HG02588 (cell line): Measurements from ENCODE around the gene ADAMTS13.
"Not testable (repeated sequence)": the region's sequence is repeated elsewhere in the genome, so short reads cannot be mapped to it uniquely, and the experiment has no call there.

Source experiments
- ATAC-seq: cut with Tn5 transposase; IDR thresholded peaks from one replicate; pipeline ENCODE4 v1.9.1; 2021; ENCODE audit warnings: mild to moderate bottlenecking, moderate library complexity; ENCODE audit not compliant: unreplicated experiment

The ADAMTS13 gene

DNA sequence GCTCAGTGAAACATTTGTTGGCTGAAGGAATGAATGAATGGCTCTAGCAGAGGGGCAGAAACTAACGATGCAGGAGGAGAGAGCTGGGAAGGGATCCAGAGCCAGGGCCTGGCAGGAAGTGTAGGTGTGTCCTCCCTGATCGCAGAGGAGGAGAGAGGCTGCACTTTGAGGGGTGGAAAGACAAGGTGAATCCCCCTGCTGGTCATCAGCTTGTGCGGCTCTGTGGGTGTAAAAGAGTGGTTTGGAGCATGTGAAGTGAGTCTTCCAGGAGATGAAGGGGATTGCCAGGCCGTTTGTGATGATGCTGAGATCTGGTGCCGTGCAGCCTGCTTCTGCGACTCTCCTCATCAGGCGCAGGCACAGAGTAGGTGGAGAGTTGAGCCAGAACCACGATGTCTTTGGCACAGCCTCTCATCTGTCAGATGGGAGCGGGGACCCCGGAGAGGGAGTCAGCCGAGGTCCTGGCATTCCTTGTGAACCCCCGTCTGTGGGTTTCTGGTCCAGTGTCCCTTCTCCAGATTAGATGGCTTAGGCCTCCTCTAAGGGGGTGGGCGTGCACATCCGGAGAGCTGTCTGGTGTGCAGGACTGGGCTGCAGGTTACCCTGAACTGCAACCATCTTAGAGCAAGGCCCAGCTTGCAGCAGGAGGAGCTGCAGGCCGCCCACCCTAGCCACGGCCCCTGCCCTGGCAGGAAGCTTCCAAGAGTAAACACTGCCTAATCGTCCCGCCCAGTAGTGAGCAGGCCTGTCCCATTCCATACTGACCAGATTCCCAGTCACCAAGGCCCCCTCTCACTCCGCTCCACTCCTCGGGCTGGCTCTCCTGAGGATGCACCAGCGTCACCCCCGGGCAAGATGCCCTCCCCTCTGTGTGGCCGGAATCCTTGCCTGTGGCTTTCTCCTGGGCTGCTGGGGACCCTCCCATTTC is at the start of gene ADAMTS13:
TSS of gene ADAMTS13 (plus strand) at position 753 of the 928 bp plus-strand sequence. CDS start at position 830, 77 bp downstream.
- no peak for ATAC-seq

DNA sequence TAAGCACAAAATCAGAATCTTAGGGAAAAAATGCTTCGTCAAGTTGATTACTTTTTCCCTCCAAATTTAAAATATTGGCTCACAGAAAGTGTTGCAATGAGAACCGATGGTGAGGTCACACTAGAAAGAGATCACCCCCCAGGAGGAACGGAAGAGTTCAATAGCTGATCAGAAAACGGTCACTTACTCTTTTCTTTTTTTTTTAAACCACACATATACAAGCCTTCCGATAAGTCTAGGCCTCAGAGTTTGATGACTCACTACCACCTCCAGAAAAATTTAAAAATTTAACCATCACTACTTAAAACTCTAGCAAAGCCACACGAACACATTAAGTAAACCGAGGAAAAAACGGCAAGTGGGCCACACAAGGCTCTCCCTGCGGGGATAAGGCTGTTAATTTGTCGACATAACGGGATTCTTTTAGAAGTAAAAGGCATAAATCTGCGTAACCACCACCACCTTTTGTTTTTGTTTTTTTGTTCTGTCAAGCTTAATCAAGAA is 47.5 kb upstream of the ADAMTS13 start:
- ATAC-seq = no peak

DNA sequence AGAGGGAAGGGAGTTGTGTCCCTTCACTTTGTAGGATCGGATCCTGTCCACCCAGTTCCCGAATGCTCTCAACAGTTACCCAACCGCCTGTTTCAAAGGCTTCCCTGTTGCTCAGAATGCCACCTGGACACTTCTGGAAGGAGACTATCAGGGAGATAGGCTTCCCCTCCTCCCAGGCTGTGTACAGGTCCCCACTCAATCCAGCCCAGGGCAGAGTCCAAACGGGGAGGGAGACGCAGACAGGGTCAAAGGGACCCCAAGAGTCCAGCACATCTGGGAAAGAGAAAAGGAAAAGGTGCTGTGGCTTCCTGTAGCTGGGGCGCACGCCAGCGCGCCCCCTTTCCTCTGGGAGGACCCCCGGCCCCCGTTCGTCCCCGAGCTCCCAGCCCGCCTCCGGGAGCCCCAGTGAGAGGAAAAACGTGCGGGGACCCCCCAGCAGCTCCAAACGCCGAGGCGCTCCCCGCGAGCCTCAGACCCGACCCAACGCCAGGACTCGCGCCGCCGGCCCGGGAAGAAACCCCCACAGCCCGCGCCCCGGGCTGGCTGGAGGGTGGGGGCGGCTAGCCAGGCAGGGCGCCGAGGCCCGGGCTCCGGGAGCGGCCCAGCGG is 46.9 kb upstream of the ADAMTS13 start:
- no peak for ATAC-seq

- peak; percentile 88 for ATAC-seq
Observed at GRCh38 chr9:133375724-133376654, 46.2 kb upstream of the ADAMTS13 start, which contains the start of the genes STKLD1 and SURF4. Gene STKLD1 (plus strand): TSS chr9:133376366. CDS start chr9:133376474, 108 bp downstream. Gene SURF4 (minus strand): TSS chr9:133376060. CDS start chr9:133375969, 91 bp downstream.

GRCh38 chr9:133377280-133377679 is 44.9 kb upstream of the ADAMTS13 start:
- ATAC-seq = not testable (repeated sequence)

DNA sequence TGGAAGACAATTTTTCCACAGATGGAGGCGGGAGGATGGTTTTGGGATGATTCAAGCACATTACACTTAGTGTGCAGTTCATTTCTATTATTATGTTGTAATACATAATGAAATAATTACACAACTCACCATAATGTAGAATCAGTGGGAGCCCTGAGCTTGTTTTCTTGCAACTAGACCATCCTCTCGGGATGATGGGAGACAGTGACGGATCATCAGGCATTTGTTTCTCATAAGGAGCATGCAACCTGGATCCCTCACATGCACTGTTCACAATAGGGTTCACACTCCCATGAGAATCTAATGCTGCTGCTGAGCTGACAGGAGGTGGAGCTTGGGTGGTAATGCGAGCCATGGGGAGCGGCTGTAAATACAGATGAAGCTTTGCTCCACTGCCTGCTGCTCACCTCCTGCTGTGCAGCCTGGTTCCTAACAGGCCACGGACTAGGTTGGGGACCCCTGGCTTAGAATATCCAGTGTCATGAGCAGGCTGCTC is 44.4 kb upstream of the ADAMTS13 start:
- ATAC-seq = no peak

DNA sequence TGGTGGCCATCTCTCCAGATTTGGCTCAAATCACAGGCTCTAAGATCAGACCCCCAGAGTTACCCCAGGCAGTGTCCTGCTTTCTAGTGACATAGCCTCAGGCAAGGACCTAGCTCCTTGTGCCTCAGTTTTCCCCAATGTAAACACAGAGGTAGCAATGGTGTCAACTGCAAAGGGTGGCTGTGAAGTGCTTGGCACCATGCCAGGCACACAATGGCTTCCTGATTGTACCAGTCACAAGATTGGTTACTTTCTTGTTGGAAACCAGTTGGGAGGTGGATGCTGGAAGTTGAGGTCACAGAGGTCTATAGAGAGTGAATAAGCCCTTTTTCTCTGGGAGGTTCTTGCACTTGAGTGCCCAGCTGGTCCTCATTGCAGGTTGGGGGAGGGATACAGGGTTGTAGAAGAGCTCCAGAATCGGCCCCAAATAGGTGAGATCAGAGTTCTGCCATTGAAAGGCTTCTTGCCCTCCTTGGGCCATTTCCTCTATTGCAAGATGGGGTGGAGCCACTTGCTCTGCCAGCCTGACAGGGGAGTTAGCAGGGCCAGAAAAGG is 43.7 kb upstream of the ADAMTS13 start:
- ATAC-seq = no peak

DNA sequence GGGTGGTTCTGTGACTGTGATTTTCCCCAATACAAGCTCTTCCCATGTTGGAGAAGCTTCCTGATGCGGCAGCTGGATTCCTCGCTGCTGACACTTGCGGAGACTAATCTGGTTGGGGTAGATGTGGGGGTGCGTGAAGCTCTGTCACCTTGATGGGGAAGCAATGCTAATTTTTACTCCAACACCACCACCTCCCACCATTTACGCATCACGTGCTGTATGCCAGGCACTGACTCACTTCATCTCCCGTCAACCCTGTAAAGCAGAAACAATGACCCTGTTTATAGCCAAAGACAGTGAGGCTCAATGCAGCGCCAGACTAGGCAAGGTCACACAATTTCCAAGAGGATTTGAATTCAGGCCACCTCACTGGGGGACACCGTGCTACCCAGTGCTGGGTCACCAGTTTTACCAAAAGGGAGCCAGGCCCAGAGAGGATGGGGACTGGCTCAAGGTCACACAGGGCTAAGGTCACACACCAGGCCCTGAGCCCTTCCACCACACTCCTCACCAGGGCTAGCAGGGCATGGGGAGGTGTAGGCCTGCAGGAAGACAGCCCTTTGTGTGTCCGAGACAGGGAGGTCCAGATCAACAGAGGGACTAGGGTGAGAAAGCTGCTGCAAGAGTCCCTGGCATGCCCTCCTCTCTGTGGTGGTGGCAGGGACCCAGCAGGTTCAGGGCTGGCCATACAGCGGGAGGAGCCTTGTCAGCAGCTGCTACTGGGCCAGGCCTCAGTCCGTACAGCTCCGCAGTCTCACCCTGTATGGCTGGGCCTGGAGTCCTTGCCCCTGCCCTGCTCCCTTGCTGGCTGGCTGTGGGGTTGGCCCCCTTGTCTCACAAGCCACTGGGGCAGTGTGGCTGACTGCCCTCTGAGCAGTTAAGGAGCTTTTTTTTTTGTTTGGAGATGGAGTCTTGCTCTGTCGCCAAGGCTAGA is 42.7 kb upstream of the ADAMTS13 start:
- ATAC-seq = no peak

DNA sequence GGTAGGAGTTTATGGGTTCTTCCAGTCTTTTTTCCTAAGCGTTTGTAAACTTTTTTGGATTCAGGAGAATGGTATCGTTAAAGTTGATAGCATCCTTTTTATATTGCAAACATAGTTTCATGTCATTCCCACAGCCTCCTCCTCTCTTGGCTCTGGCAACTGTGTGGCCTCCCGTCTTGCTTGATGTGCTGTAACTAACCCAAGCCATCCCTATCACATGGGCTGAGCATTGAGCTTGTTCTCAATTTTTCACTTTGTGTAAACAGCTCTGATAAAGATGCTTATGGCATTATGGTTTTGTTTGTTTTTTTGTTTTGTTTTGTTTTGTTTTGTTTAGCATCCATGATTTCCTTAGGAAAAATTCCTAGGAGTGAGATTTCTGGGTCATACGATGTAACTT is 41.4 kb upstream of the ADAMTS13 start:
- ATAC-seq = no peak

DNA sequence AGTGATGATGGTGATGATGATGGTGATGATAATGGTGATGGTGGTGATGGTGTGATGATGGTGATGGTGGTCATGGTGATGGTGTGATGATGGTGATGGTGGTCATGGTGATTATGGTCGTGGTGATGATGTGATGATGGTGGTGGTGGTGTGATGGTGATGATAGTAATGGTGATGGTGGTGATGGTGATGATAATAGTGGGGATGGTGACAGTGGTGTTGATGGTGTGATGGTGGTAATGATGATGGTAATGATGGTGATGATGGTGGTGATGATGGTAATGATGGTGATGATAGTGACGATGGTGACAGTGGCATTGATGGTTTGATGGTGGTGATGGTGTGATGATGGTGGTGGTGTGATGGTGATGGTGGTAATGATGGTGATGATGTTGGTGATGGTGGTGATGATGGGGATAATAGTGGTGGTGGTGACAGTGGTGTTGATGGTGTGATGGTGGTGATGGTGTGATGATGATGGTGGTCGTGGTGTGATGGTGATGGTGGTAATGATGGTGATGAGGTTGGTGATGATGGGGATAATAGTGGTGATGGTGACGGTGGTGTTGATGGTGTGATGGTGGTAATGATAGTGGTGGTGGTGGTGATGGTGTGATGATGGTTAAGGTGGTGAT is 39.5 kb upstream of the ADAMTS13 start:
- no peak for ATAC-seq

- ATAC-seq = no peak
Observed at GRCh38 chr9:133383438-133383837, 38.7 kb upstream of the ADAMTS13 start.

DNA sequence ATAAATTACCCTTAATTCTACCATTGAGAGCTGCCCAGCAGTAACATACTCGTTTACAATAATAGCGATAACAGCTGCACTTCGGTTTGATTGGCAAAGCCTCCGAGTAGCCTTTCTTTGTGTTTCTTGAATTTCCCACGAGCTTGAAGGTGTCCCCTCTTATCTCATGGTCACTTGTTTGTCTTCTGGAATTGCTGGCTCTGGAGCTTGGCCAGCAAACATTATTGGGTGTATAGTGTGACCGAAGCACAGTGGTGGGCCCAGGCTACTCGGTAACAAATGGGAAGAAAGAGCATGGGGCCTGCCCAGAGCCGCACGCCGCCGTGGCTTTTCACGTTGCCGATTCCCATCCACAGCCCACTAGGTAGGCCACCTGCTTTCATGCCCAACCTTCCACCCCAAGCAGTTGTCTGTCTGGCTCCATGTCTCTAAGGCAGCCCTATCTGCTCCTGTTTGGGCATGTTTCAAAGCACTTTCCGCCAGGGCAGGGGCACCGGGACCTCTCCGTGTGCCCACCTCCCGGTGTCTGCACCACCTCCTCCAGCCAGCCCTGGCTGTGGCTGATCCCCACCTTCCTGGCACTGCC is 37.3 kb upstream of the ADAMTS13 start:
- ATAC-seq = no peak

DNA sequence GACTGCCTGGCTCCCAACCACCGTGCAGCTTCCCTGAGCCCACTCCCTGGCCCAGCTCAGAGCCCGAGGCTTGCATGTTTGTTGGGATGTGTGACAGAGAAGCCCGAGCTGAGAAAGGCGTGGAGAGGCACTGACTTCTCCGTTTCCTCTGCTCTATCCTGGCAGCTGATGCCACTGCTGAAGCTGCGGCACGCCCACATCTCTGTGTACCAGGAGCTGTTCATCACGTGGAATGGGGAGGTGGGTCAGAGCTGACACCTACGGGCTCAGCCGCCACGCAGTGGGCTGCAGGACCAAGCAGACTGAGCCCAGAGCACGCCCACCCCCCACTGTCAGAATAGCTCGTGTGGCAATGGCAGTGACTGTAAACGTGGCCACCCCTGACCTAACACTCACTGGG is 36.7 kb upstream of the ADAMTS13 start:
- no peak for ATAC-seq

GRCh38 chr9:133386338-133386737 is 35.8 kb upstream of the ADAMTS13 start:
- no peak for ATAC-seq

GRCh38 chr9:133387680-133388079 is 34.5 kb upstream of the ADAMTS13 start:
- ATAC-seq = no peak

GRCh38 chr9:133389025-133389557 is 33.1 kb upstream of the ADAMTS13 start:
- ATAC-seq = no peak

- ATAC-seq = no peak
Observed at GRCh38 chr9:133389562-133389961, 32.6 kb upstream of the ADAMTS13 start.

- no peak for ATAC-seq
Observed at GRCh38 chr9:133390713-133391112, 31.5 kb upstream of the ADAMTS13 start.
